ENCODE results near the gene MOSPD3. TPM values are rescaled to one million over a fixed set of nuclear protein-coding genes. Genes with fewer than 3 reads are reported as not detected.
A peak's percentile ranks its signal among the peaks of the same experiment; 100 is the strongest.

The MOSPD3 gene
- total and polyA plus RNA-seq, 2 of the 13 experiments (the other 11 are each of a cell fraction or from before 2014, with no cell fraction given) = 7.6 to 8.8 TPM

- TF ChIP-seq CBX1 (IDR thresholded peaks at IDR 0.05; ENCODE audit: low read depth) (peak; percentile 65), ATF1 (CRISPR knock-in tag; IDR thresholded peaks at IDR 0.05) (peak; percentile 39; the same call in 1 of the 2 replicates), SNAPC4 (CRISPR knock-in tag; IDR thresholded peaks at IDR 0.05) (no peak), CREB1 (IDR thresholded peaks at IDR 0.05) (peak; percentile 71), CREB1 (CRISPR knock-in tag; IDR thresholded peaks at IDR 0.05) (no peak), ZNF441 (CRISPR knock-in tag; IDR thresholded peaks at IDR 0.05; ENCODE audit: borderline replicate concordance) (0 out of 2 replicates have a peak, but pooled peaks have one; percentile 5), NR3C1 (CRISPR knock-in tag; IDR thresholded peaks at IDR 0.05) (no peak), PREB (CRISPR knock-in tag; IDR thresholded peaks at IDR 0.05) (no peak), ZNF776 (CRISPR knock-in tag; IDR thresholded peaks at IDR 0.05) (0 out of 2 replicates have a peak, but pooled peaks have one; percentile 48), TFAP4 (IDR thresholded peaks at IDR 0.05; ENCODE audit: borderline replicate concordance, low read depth) (peak; percentile 34; the same call in 1 of the 2 replicates), SKIL (CRISPR knock-in tag; IDR thresholded peaks at IDR 0.05; ENCODE audit: borderline replicate concordance) (no peak), ZFP62 (CRISPR knock-in tag; IDR thresholded peaks at IDR 0.05) (no peak), ZNF362 (CRISPR knock-in tag; IDR thresholded peaks at IDR 0.05; ENCODE audit: borderline replicate concordance) (peak; percentile 79; the same call in 1 of the 2 replicates), NR0B2 (CRISPR knock-in tag; IDR thresholded peaks at IDR 0.05) (peak; percentile 32; the same call in 1 of the 2 replicates), AKAP8 (CRISPR knock-in tag; IDR thresholded peaks at IDR 0.05) (peak; percentile 100), PBX3 (CRISPR knock-in tag; IDR thresholded peaks at IDR 0.05; ENCODE audit: borderline replicate concordance) (no peak)
Measured at GRCh38 chr7:100570954-100571828, 41.1 kb upstream of the MOSPD3 start (continued).
